Rectal smooth muscle tissue (tissue), 1 donor: ENCODE data around the gene EPC1.

Experiments
- H3K27ac ChIP-seq: one replicate; pipeline ENCODE4 v1.7.0; 2013; ENCODE audit warnings: low read depth, low read length, inconsistent platforms
- H3K27me3 ChIP-seq: one replicate; pipeline ENCODE4 v1.7.0; 2013; ENCODE audit warnings: low read length; ENCODE audit not compliant: control insufficient read depth, insufficient read depth
- H3K36me3 ChIP-seq: one replicate; pipeline ENCODE4 v1.7.0; 2013; ENCODE audit warnings: low read length; ENCODE audit not compliant: control insufficient read depth, insufficient read depth
- H3K4me1 ChIP-seq: one replicate; pipeline ENCODE4 v1.7.0; 2013; ENCODE audit warnings: low read length; ENCODE audit not compliant: control insufficient read depth, insufficient read depth
- H3K4me3 ChIP-seq: one replicate; pipeline ENCODE4 v1.7.0; 2013; ENCODE audit warnings: low read length
- H3K9ac ChIP-seq: one replicate; pipeline ENCODE4 v1.7.0; 2013; ENCODE audit warnings: low read length

Gene EPC1

GRCh38 chr10:32377458-32378259 lies 30.7 kb upstream of the EPC1 start:
- Histone ChIP-seq H3K27ac (peak overlapping the region; percentile 69), H3K9ac (peak overlapping the region; percentile 68), H3K4me1 (no peaks in the 10 kb centered on the region), H3K36me3 (no peaks in the 10 kb centered on the region), H3K27me3 (no peaks in the 10 kb centered on the region), H3K4me3 (peak overlapping the region; percentile 96)

DNA sequence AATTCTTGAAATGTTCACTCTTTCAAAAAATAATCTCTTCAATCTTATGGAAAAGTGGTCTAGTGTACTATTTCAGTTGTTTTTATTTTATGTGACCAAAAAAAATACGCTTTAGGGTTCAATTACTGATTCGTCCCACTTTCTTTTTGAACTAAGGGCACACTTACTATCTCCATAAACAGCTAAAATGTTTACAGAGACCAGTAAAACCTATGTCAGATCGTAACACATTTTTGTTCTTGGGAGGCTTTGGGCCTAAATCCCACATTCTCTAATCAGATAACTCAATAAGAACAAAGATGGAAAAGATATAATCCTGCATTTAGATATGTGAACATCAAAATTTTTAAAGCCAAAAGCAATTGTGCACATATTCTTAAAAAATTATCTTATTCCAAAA lies 29.8 kb upstream of the EPC1 start:
- H3K4me1 ChIP-seq: no peaks in the 10 kb centered on the region
- H3K4me3 ChIP-seq: peak overlapping the region; percentile 60
- no peaks in the 10 kb centered on the region for H3K36me3 ChIP-seq
- no peaks in the 10 kb centered on the region for H3K27me3 ChIP-seq
- peak overlapping the region; percentile 58 for H3K27ac ChIP-seq
- peak overlapping the region; percentile 40 for H3K9ac ChIP-seq

DNA sequence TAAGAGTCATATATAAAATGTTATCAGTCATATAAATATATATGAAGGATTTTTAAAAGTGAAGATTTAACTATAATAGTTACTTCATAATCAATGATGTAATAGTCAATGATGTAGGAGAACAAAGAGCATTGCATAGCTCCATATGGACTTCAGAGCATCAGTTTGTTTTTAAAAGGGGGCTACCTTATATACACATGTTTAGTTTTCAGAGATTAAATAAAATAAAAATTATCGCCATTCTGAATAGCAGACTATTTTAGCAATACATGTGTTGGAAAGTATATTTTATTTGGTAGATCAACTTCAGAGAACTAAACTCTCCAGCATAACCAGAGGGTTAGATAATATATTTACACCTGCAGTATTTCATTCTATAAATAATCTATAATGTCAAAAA lies 29.1 kb upstream of the EPC1 start:
- Histone ChIP-seq H3K27ac (peak overlapping the region; percentile 58), H3K4me3 (no peak overlapping the region), H3K9ac (no peak overlapping the region), H3K27me3 (no peaks in the 10 kb centered on the region), H3K4me1 (no peaks in the 10 kb centered on the region), H3K36me3 (no peaks in the 10 kb centered on the region)

DNA sequence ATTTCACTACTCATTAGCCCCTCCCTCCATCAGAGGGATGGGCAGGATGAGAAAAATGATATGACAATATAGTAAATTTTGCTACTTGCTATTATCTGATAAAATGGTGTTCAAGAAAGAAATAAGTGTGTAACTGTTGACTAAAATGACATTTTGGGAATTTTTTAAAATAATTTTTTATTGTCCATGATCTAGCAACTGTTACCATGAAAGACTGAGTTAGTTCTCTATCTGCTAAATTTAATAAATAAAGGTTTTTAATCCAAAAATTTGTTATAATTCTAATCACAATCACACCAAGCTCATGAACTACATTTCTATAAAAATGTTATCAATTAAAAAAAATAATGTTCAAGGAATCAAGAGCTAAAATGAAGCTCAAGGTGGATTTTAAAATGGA lies 28.7 kb upstream of the EPC1 start:
- H3K9ac ChIP-seq: no peak overlapping the region
- H3K27me3 ChIP-seq: no peaks in the 10 kb centered on the region
- no peak overlapping the region for H3K4me3 ChIP-seq
- no peaks in the 10 kb centered on the region for H3K4me1 ChIP-seq
- H3K27ac ChIP-seq: no peak overlapping the region
- H3K36me3 ChIP-seq: no peaks in the 10 kb centered on the region

DNA sequence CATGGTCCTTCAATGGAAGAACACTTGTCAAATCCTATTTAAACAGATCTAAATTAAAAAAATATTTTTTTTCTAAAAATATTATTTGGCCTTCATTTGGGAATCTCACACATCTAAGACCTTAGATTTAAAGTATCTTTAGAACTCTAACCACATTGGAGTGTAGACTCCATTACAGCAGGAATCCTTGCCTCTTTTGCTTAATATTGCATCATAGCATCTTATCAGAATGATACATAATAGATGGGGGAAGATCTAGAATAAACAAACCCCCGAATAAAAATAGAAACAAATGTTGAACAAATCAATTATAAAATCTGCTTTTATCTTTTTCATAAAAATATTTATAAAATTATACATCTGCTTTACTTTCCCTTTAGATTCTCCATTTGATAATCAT lies 27.6 kb upstream of the EPC1 start:
- no peak overlapping the region for H3K27ac ChIP-seq
- no peaks in the 10 kb centered on the region for H3K27me3 ChIP-seq
- no peaks in the 10 kb centered on the region for H3K4me1 ChIP-seq
- H3K36me3 ChIP-seq: no peaks in the 10 kb centered on the region
- no peak overlapping the region for H3K4me3 ChIP-seq
- H3K9ac ChIP-seq: no peak overlapping the region

GRCh38 chr10:32373496-32373895 lies 26.5 kb upstream of the EPC1 start:
- H3K4me1 ChIP-seq: no peaks in the 10 kb centered on the region
- H3K9ac ChIP-seq: no peak overlapping the region
- no peaks in the 10 kb centered on the region for H3K27me3 ChIP-seq
- no peaks in the 10 kb centered on the region for H3K36me3 ChIP-seq
- no peak overlapping the region for H3K4me3 ChIP-seq
- H3K27ac ChIP-seq: no peak overlapping the region

- H3K4me3 ChIP-seq: no peak overlapping the region
- no peaks in the 10 kb centered on the region for H3K36me3 ChIP-seq
- H3K4me1 ChIP-seq: no peaks in the 10 kb centered on the region
- no peaks in the 10 kb centered on the region for H3K27me3 ChIP-seq
- no peak overlapping the region for H3K27ac ChIP-seq
- H3K9ac ChIP-seq: no peak overlapping the region
Observed at GRCh38 chr10:32373031-32373430, 26.1 kb upstream of the EPC1 start.

DNA sequence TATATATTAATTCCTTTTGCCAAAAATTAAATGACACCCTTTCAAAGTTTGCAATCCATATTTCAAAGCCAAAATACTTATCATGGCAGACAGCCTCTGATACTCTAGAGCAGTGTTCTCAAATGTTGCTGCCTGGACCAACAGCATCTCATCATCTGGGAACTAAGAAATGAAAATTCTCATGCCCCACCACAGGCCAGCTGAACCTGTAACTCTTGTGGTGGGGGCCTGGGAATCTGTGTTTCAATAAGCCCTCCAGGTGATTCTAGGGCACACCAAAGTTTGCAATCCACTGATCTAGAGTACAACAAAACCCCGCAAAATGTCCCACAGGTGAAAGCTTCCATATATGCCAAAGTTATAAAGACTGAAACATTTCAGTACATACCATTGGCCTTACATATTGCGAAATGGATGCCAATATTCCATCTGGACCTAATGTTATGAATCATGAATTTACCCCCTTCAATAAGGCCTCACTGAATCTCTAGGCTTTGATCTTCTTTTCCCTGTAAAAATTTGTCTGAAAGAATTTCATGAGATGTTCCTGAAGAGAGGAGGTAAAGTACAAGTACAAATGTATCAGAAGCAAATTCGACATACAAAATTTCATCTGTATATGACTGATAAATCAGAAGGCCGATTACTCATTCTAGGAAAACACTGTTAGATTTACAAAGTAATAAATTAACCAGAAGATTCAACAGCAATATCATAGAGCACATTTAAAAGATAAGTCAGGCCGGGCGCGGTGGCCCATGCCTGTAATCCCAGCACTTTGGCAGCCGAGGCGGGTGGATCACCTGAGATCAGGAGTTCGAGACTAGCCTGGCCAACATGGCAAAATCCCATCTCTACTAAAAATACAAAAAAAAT lies 25.3 kb upstream of the EPC1 start:
- H3K9ac ChIP-seq: no peak overlapping the region
- H3K36me3 ChIP-seq: no peaks in the 10 kb centered on the region
- H3K4me3 ChIP-seq: no peak overlapping the region
- H3K27me3 ChIP-seq: no peaks in the 10 kb centered on the region
- H3K27ac ChIP-seq: no peak overlapping the region
- peaks cover 3% of the 10 kb centered on the region for H3K4me1 ChIP-seq

DNA sequence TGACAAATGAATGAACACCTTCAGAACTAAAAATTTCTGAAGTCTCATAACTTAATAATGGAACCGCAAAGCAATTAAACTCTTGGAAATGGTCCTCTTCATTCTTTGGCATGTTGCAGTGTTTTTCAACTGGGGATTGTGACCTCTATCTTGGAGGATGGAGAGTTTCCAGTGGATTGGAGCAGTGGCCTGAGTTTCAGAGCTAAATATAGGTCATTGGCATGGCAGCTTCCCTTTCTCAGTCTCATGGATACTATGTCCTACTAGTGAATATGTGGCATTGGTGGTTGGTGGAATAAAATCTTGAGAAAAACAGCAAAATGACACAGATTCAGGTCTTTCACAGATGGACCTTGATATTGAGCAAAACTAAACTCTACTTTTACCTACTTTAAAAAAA lies 24.1 kb upstream of the EPC1 start:
- Histone ChIP-seq H3K36me3 (no peaks in the 10 kb centered on the region), H3K9ac (no peak overlapping the region), H3K4me3 (no peak overlapping the region), H3K27ac (no peak overlapping the region), H3K27me3 (no peaks in the 10 kb centered on the region), H3K4me1 (peaks cover 3% of the 10 kb centered on the region)

- Histone ChIP-seq H3K36me3 (no peaks in the 10 kb centered on the region), H3K4me3 (peak overlapping the region; percentile 25), H3K9ac (no peak overlapping the region), H3K27me3 (no peaks in the 10 kb centered on the region), H3K27ac (peak overlapping the region; percentile 63), H3K4me1 (peaks cover 3% of the 10 kb centered on the region)
Observed at GRCh38 chr10:32367793-32368453, 21.0 kb upstream of the EPC1 start.

- Histone ChIP-seq H3K36me3 (no peaks in the 10 kb centered on the region), H3K27ac (no peak overlapping the region), H3K9ac (no peak overlapping the region), H3K4me1 (peaks cover 3% of the 10 kb centered on the region), H3K4me3 (no peak overlapping the region), H3K27me3 (no peaks in the 10 kb centered on the region)
Observed at GRCh38 chr10:32366588-32366987, 19.6 kb upstream of the EPC1 start.

DNA sequence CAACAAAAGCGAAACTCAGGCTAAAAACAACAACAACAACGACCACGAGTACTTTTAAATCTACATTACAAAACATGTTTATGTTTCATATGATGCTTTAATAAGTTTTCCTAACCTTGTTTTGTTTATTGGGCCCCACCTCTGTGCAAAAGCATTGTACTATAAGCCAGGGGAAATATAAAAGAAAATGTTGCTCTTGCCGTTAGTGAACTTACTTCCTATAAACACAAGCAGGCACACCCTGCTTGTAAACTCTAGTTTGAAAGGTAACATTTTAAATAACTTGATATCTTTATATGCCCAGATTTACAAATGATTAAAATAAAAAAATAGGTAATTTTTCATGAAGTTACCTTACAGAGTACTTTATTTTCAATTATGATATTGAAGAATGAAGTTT lies 19.2 kb upstream of the EPC1 start:
- H3K27ac ChIP-seq: no peak overlapping the region
- no peak overlapping the region for H3K9ac ChIP-seq

More for the DNA sequence above, 19.2 kb upstream of the EPC1 start:
- H3K36me3 ChIP-seq: no peaks in the 10 kb centered on the region
- no peak overlapping the region for H3K4me3 ChIP-seq
- peaks cover 3% of the 10 kb centered on the region for H3K4me1 ChIP-seq
- no peaks in the 10 kb centered on the region for H3K27me3 ChIP-seq
